CD4-positive, CD25-positive, alpha-beta regulatory T cell (primary cell): ENCODE data around the gene ENO1. TPM values are rescaled to one million over a fixed set of nuclear protein-coding genes. Genes with fewer than 3 reads are reported as not detected.
"Not testable (repeated sequence)": the region's sequence is repeated elsewhere in the genome, so short reads cannot be mapped to it uniquely, and the experiment has no call there.

Source experiments
- ATAC-seq, 2 donors: fragments of 150-1000 bp; cut with Tn5 transposase; one replicate each; pipeline ENCODE4 v1.10.0; 2021; ENCODE audit warnings: low read depth in 2 of 2, moderate number of reproducible peaks in 2 of 2, moderate library complexity in 1 of 2
- DNase-seq, 3 donors: peaks; one replicate each; pipeline versions ENCODE4 v3.0.0 to v3.0.0-alpha.2; 2012 to 2022; ENCODE audit warnings: mixed read lengths in 1 of 3
- H3K27ac ChIP-seq: one replicate; pipeline ENCODE4 v1.7.0; 2013; ENCODE audit warnings: mild to moderate bottlenecking, low read length; ENCODE audit not compliant: insufficient read depth, poor library complexity, severe bottlenecking
- H3K27me3 ChIP-seq: one replicate; pipeline ENCODE4 v1.7.0; 2013; ENCODE audit warnings: low read length; ENCODE audit not compliant: control insufficient read depth, insufficient read depth
- H3K36me3 ChIP-seq: one replicate; pipeline ENCODE4 v1.7.0; 2013; ENCODE audit warnings: mild to moderate bottlenecking, low read length, moderate library complexity; ENCODE audit not compliant: control insufficient read depth, insufficient read depth
- H3K4me1 ChIP-seq: 2 replicates; pipeline ENCODE4 v1.7.0; 2013; ENCODE audit warnings: mild to moderate bottlenecking, low read length; ENCODE audit not compliant: insufficient read depth, control insufficient read depth, poor library complexity, severe bottlenecking
- H3K4me3 ChIP-seq: one replicate; pipeline ENCODE4 v1.7.0; 2013; ENCODE audit warnings: low read depth, mild to moderate bottlenecking, low read length, moderate library complexity
- H3K9me3 ChIP-seq, 2 experiments: 1 replicate in 1 of 2; 2 replicates in 1 of 2; pipeline ENCODE4 v1.7.0; 2013; ENCODE audit warnings: low read length in 2 of 2, mild to moderate bottlenecking in 1 of 2, moderate library complexity in 1 of 2; ENCODE audit not compliant: control insufficient read depth in 2 of 2
- H3K27ac Mint-ChIP-seq, 3 donors: one replicate each; pipeline ENCODE4 v1.8.0; 2020 to 2022; ENCODE audit warnings: mild to moderate bottlenecking in 3 of 3, mixed read lengths in 3 of 3, moderate library complexity in 2 of 3
- H3K27me3 Mint-ChIP-seq: one replicate; pipeline ENCODE4 v1.8.0; 2022; ENCODE audit warnings: mild to moderate bottlenecking, mixed read lengths
- H3K36me3 Mint-ChIP-seq: one replicate; pipeline ENCODE4 v1.8.0; 2020; ENCODE audit warnings: mixed read lengths
- H3K4me1 Mint-ChIP-seq, 4 donors: one replicate each; pipeline ENCODE4 v1.8.0; 2020 to 2022; ENCODE audit warnings: mixed read lengths in 4 of 4, mild to moderate bottlenecking in 1 of 4
- H3K4me3 Mint-ChIP-seq, 4 donors: one replicate each; pipeline ENCODE4 v1.8.0; 2020 to 2022; ENCODE audit warnings: mild to moderate bottlenecking in 4 of 4, mixed read lengths in 4 of 4, moderate library complexity in 3 of 4
- H3K9me3 Mint-ChIP-seq, 7 donors: one replicate each; pipeline ENCODE4 v1.8.0; 2020 to 2022; ENCODE audit warnings: mixed read lengths in 7 of 7, mild to moderate bottlenecking in 3 of 7, moderate library complexity in 2 of 7
- polyA plus RNA-seq, 4 donors: library from polyadenylated mRNA; unstranded; fragments of 300-500 nt; fragmentation: Illumina TruSeq; gene quantifications; one replicate each; pipeline ENCODE4 v1.2.3, GENCODE V29; 2021
- total RNA-seq: library from RNA; stranded (reverse); gene quantifications from one replicate; pipeline ENCODE4 v1.2.3, GENCODE V29; 2022

ENO1 gene
- total and polyA plus RNA-seq, 5 donors from 2014 or later: 353 to 1,094 (median 1,046) TPM

- no peaks in the 10 kb centered on the region for H3K27me3 ChIP-seq
- H3K27ac ChIP-seq: no peak overlapping the region
- DNase-seq (no peak), ATAC-seq (no peak)
- Mint-ChIP-seq H3K9me3 (peaks cover 0 to 2% (median 0%) of the 10 kb centered on the region in 7 donors), H3K36me3 (no peaks in the 10 kb centered on the region), H3K27ac (peak overlapping the region in 2 of 3 donors; percentile 55 to 72), H3K4me3 (no peak overlapping the region), H3K4me1 (peaks cover 13 to 27% (median 14%) of the 10 kb centered on the region in 4 donors), H3K27me3 (peaks cover 10% of the 10 kb centered on the region)
- no peak overlapping the region for H3K4me3 ChIP-seq
- no peaks in the 10 kb centered on the region for H3K9me3 ChIP-seq
- H3K4me1 ChIP-seq: peaks cover 14% of the 10 kb centered on the region
- H3K36me3 ChIP-seq: no peaks in the 10 kb centered on the region
Measured at GRCh38 chr1:8903908-8904650, 25.6 kb upstream of the ENO1 start.

- H3K4me3 ChIP-seq: no peak overlapping the region
- H3K27ac ChIP-seq: no peak overlapping the region
- DNase-seq: no peak
- Mint-ChIP-seq H3K9me3 (peaks cover 0 to 2% (median 0%) of the 10 kb centered on the region in 7 donors), H3K27ac (peak overlapping the region in 2 of 3 donors; percentile 3 to 72), H3K27me3 (peaks cover 10% of the 10 kb centered on the region), H3K4me3 (no peak overlapping the region), H3K36me3 (no peaks in the 10 kb centered on the region), H3K4me1 (peaks cover 14 to 33% (median 16%) of the 10 kb centered on the region in 4 donors)
- ATAC-seq: no peak
- no peaks in the 10 kb centered on the region for H3K36me3 ChIP-seq
- no peaks in the 10 kb centered on the region for H3K27me3 ChIP-seq
- H3K4me1 ChIP-seq: peaks cover 15% of the 10 kb centered on the region
- no peaks in the 10 kb centered on the region for H3K9me3 ChIP-seq
Measured at GRCh38 chr1:8903410-8903809, 24.9 kb upstream of the ENO1 start.

- no peak overlapping the region for H3K4me3 Mint-ChIP-seq
- H3K36me3 Mint-ChIP-seq: no peaks in the 10 kb centered on the region
- no peak overlapping the region for H3K27ac ChIP-seq
- H3K9me3 Mint-ChIP-seq: peaks cover 0 to 2% (median 0%) of the 10 kb centered on the region in 7 donors
- DNase-seq (no peak), ATAC-seq (no peak)
- no peaks in the 10 kb centered on the region for H3K36me3 ChIP-seq
- H3K27me3 ChIP-seq: no peaks in the 10 kb centered on the region
- H3K4me3 ChIP-seq: no peak overlapping the region
- H3K9me3 ChIP-seq: no peaks in the 10 kb centered on the region
- peaks cover 15% of the 10 kb centered on the region for H3K4me1 ChIP-seq
- H3K4me1 Mint-ChIP-seq: peaks cover 14 to 36% (median 16%) of the 10 kb centered on the region in 4 donors
- peak overlapping the region; percentile 3 to 60 (median 54) for H3K27ac Mint-ChIP-seq
- H3K27me3 Mint-ChIP-seq: peaks cover 10% of the 10 kb centered on the region
Measured at GRCh38 chr1:8902765-8903164, 24.3 kb upstream of the ENO1 start.

GRCh38 chr1:8900684-8901083 is 22.2 kb upstream of the ENO1 start:
- Mint-ChIP-seq H3K4me1 (peaks cover 11 to 33% (median 12%) of the 10 kb centered on the region in 4 donors), H3K27ac (peak overlapping the region in 2 of 3 donors; percentile 36 to 93), H3K4me3 (peak overlapping the region in 1 of 4 donors; percentile 50)
- not testable (repeated sequence) for DNase-seq, H3K9me3 Mint-ChIP-seq, H3K27me3 ChIP-seq, H3K27ac ChIP-seq, H3K27me3 Mint-ChIP-seq, H3K9me3 ChIP-seq, ATAC-seq, H3K36me3 ChIP-seq, H3K36me3 Mint-ChIP-seq, H3K4me3 ChIP-seq
- peaks cover 15% of the 10 kb centered on the region for H3K4me1 ChIP-seq

- Histone ChIP-seq H3K27ac (peak overlapping the region; percentile 57), H3K4me3 (no peak overlapping the region), H3K4me1 (peaks cover 15% of the 10 kb centered on the region), H3K27me3 (no peaks in the 10 kb centered on the region), H3K9me3 (no peaks in the 10 kb centered on the region), H3K36me3 (no peaks in the 10 kb centered on the region)
- peaks cover 0 to 2% (median 0%) of the 10 kb centered on the region in 7 donors for H3K9me3 Mint-ChIP-seq
- H3K27ac Mint-ChIP-seq: peak overlapping the region; percentile 69 to 94 (median 93)
- H3K4me1 Mint-ChIP-seq: peaks cover 9 to 30% (median 12%) of the 10 kb centered on the region in 4 donors
- DNase-seq: no peak
- no peaks in the 10 kb centered on the region for H3K27me3 Mint-ChIP-seq
- H3K36me3 Mint-ChIP-seq: no peaks in the 10 kb centered on the region
- no peak overlapping the region for H3K4me3 Mint-ChIP-seq
- ATAC-seq: no peak
Measured at GRCh38 chr1:8899046-8899445, 20.6 kb upstream of the ENO1 start.

- not testable (repeated sequence) for H3K36me3 Mint-ChIP-seq, H3K27me3 ChIP-seq, H3K4me3 Mint-ChIP-seq, H3K9me3 Mint-ChIP-seq, H3K4me3 ChIP-seq, DNase-seq, H3K9me3 ChIP-seq, H3K27ac ChIP-seq, H3K36me3 ChIP-seq, H3K27me3 Mint-ChIP-seq, ATAC-seq
- H3K4me1 ChIP-seq: peaks cover 15% of the 10 kb centered on the region
- H3K27ac Mint-ChIP-seq: peak overlapping the region in 2 of 3 donors; percentile 69 to 93
- peaks cover 9 to 30% (median 12%) of the 10 kb centered on the region in 4 donors for H3K4me1 Mint-ChIP-seq
Measured at GRCh38 chr1:8898418-8898817, 19.9 kb upstream of the ENO1 start.

GRCh38 chr1:8897505-8897904 is 19.0 kb upstream of the ENO1 start:
- H3K9me3 ChIP-seq, H3K9me3 Mint-ChIP-seq, H3K27me3 Mint-ChIP-seq, H3K4me3 Mint-ChIP-seq, H3K36me3 ChIP-seq, ATAC-seq, H3K27ac Mint-ChIP-seq, H3K27ac ChIP-seq, DNase-seq, H3K27me3 ChIP-seq, H3K36me3 Mint-ChIP-seq, H3K4me3 ChIP-seq: not testable (repeated sequence)
- peaks cover 15% of the 10 kb centered on the region for H3K4me1 ChIP-seq
- peaks cover 7 to 30% (median 11%) of the 10 kb centered on the region in 4 donors for H3K4me1 Mint-ChIP-seq

- H3K27ac Mint-ChIP-seq, H3K4me3 Mint-ChIP-seq, ATAC-seq, DNase-seq, H3K27me3 Mint-ChIP-seq, H3K27me3 ChIP-seq, H3K4me3 ChIP-seq, H3K9me3 ChIP-seq, H3K27ac ChIP-seq, H3K36me3 ChIP-seq, H3K36me3 Mint-ChIP-seq, H3K9me3 Mint-ChIP-seq: not testable (repeated sequence)
- peaks cover 6 to 30% (median 11%) of the 10 kb centered on the region in 4 donors for H3K4me1 Mint-ChIP-seq
- H3K4me1 ChIP-seq: peaks cover 15% of the 10 kb centered on the region
Measured at GRCh38 chr1:8896775-8897174, 18.3 kb upstream of the ENO1 start.
